ENCODE measurements around the gene FNIP1.

- TF ChIP-seq SUZ12 (IDR thresholded peaks at IDR 0.05) (no peak), FOXK2 (IDR thresholded peaks at IDR 0.05) (no peak), SP1 (IDR thresholded peaks at IDR 0.05) (no peak), PKNOX1 (IDR thresholded peaks at IDR 0.05) (no peak), LEF1 (IDR thresholded peaks at IDR 0.05; ENCODE audit: borderline replicate concordance) (no peak), FOXM1 (IDR thresholded peaks at IDR 0.05; ENCODE audit: borderline replicate concordance) (no peak), HDGF (IDR thresholded peaks at IDR 0.05; ENCODE audit: borderline replicate concordance) (no peak), ZNF384 (IDR thresholded peaks at IDR 0.05) (no peak), TARDBP (IDR thresholded peaks at IDR 0.05) (no peak), ARNT (IDR thresholded peaks at IDR 0.05) (no peak), ELF4 (IDR thresholded peaks at IDR 0.05) (no peak), CTBP1 (IDR thresholded peaks at IDR 0.05; ENCODE audit: borderline replicate concordance) (no peak)
Observed at GRCh38 chr5:131659290-131659689, 137.5 kb downstream of the FNIP1 start.

Data from HEK293T (cell line).